SK-N-SH (cell line): ENCODE data around the gene MINDY3.

ENCODE experiments used
- EP300 ChIP-seq, 2 experiments: IDR thresholded peaks; 2 replicates each; pipeline versions ENCODE4 v1.4.0 to v1.6.1; 2012; ENCODE audit warnings: borderline replicate concordance in 1 of 2, low read depth in 1 of 2, low read length in 1 of 2
- FOXM1 ChIP-seq: IDR thresholded peaks from 2 replicates; pipeline ENCODE4 v1.4.0; 2012; ENCODE audit warnings: low read depth, mild to moderate bottlenecking
- POLR2AphosphoS5 ChIP-seq: IDR thresholded peaks from 2 replicates; pipeline ENCODE4 v1.6.1; 2012; ENCODE audit warnings: low read depth, low read length
- RAD21 ChIP-seq: IDR thresholded peaks from 2 replicates; pipeline ENCODE4 v1.6.1; 2012; ENCODE audit warnings: mild to moderate bottlenecking, low read length
- RXRA ChIP-seq: IDR thresholded peaks from 2 replicates; pipeline ENCODE4 v1.4.0; 2012; ENCODE audit warnings: low read depth, mild to moderate bottlenecking, borderline replicate concordance
- SIN3A ChIP-seq: IDR thresholded peaks from 2 replicates; pipeline ENCODE4 v1.6.1; 2012; ENCODE audit warnings: low read depth, mild to moderate bottlenecking, low read length, moderate library complexity, borderline replicate concordance
- YY1 ChIP-seq: IDR thresholded peaks from 2 replicates; pipeline ENCODE4 v1.4.0; 2012; ENCODE audit warnings: low read depth, mild to moderate bottlenecking
- TF ChIP-seq, protein P1 (sequence below): fragments of 200-600 bp; sonication (generic); IDR thresholded peaks from 2 replicates; pipeline ENCODE4 v1.6.1; 2017; ENCODE audit warnings: antibody characterized with exemption, mild to moderate bottlenecking, moderate library complexity
- TF ChIP-seq, protein P2 (sequence below): IDR thresholded peaks from 2 replicates; pipeline ENCODE4 v1.4.0; 2012; ENCODE audit warnings: low read depth
- TF ChIP-seq, protein P3 (sequence below): IDR thresholded peaks from 2 replicates; pipeline ENCODE4 v1.6.1; 2012; ENCODE audit warnings: mild to moderate bottlenecking, low read depth, low read length, moderate library complexity
- TF ChIP-seq, protein P4 (sequence below): IDR thresholded peaks from 2 replicates; pipeline ENCODE4 v1.4.0; 2012; ENCODE audit warnings: low read depth, borderline replicate concordance

DNA sequence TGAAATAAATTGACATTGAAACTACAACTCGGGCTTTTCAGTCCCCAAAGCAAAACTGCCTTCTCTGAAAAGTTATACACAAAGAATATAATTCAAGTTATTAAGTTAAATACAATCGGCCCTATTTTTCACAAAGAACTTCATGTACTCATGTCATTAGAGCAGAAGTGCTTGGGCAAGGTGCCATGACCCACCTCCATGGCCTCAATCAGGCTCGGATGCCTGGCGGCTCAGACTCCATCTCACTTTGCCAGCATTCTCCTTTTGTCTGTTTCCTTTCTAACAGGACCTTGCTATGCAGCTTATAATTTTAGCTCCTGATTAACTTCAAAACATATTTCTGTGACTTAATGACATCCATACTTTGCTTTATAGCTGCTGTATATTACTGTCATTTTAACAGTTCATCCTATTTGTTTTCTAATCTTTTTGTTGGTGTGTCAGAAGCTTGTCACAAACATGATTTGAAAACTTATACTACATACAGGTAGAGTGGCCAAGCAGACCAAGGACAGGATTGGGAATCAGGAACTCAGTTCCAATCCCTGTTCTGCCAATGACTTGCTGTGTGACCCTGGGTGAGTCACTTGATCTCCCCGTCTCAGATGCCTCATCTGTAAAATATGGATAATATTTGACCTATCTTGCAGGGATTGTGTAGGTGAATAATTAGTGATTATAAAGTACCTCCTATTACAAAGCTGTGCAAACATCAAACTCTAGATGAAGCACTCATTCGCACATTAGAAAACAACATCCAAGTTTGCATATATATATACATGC, 79.8 kb downstream of the MINDY3 start:
- TF ChIP-seq, protein P1, sequence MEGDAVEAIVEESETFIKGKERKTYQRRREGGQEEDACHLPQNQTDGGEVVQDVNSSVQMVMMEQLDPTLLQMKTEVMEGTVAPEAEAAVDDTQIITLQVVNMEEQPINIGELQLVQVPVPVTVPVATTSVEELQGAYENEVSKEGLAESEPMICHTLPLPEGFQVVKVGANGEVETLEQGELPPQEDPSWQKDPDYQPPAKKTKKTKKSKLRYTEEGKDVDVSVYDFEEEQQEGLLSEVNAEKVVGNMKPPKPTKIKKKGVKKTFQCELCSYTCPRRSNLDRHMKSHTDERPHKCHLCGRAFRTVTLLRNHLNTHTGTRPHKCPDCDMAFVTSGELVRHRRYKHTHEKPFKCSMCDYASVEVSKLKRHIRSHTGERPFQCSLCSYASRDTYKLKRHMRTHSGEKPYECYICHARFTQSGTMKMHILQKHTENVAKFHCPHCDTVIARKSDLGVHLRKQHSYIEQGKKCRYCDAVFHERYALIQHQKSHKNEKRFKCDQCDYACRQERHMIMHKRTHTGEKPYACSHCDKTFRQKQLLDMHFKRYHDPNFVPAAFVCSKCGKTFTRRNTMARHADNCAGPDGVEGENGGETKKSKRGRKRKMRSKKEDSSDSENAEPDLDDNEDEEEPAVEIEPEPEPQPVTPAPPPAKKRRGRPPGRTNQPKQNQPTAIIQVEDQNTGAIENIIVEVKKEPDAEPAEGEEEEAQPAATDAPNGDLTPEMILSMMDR = no peak
- TF ChIP-seq SIN3A (no peak), POLR2AphosphoS5 (no peak), FOXM1 (no peak), EP300 (IDR thresholded peaks at IDR 0.05; ENCODE audit: borderline replicate concordance in 1 of 2, low read depth in 1 of 2, low read length in 1 of 2) (no peak), RXRA (no peak), YY1 (no peak), RAD21 (no peak)
- TF ChIP-seq, protein P2, sequence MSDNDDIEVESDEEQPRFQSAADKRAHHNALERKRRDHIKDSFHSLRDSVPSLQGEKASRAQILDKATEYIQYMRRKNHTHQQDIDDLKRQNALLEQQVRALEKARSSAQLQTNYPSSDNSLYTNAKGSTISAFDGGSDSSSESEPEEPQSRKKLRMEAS = no peak
- TF ChIP-seq, protein P3, sequence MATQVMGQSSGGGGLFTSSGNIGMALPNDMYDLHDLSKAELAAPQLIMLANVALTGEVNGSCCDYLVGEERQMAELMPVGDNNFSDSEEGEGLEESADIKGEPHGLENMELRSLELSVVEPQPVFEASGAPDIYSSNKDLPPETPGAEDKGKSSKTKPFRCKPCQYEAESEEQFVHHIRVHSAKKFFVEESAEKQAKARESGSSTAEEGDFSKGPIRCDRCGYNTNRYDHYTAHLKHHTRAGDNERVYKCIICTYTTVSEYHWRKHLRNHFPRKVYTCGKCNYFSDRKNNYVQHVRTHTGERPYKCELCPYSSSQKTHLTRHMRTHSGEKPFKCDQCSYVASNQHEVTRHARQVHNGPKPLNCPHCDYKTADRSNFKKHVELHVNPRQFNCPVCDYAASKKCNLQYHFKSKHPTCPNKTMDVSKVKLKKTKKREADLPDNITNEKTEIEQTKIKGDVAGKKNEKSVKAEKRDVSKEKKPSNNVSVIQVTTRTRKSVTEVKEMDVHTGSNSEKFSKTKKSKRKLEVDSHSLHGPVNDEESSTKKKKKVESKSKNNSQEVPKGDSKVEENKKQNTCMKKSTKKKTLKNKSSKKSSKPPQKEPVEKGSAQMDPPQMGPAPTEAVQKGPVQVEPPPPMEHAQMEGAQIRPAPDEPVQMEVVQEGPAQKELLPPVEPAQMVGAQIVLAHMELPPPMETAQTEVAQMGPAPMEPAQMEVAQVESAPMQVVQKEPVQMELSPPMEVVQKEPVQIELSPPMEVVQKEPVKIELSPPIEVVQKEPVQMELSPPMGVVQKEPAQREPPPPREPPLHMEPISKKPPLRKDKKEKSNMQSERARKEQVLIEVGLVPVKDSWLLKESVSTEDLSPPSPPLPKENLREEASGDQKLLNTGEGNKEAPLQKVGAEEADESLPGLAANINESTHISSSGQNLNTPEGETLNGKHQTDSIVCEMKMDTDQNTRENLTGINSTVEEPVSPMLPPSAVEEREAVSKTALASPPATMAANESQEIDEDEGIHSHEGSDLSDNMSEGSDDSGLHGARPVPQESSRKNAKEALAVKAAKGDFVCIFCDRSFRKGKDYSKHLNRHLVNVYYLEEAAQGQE = no peak
- TF ChIP-seq, protein P4, sequence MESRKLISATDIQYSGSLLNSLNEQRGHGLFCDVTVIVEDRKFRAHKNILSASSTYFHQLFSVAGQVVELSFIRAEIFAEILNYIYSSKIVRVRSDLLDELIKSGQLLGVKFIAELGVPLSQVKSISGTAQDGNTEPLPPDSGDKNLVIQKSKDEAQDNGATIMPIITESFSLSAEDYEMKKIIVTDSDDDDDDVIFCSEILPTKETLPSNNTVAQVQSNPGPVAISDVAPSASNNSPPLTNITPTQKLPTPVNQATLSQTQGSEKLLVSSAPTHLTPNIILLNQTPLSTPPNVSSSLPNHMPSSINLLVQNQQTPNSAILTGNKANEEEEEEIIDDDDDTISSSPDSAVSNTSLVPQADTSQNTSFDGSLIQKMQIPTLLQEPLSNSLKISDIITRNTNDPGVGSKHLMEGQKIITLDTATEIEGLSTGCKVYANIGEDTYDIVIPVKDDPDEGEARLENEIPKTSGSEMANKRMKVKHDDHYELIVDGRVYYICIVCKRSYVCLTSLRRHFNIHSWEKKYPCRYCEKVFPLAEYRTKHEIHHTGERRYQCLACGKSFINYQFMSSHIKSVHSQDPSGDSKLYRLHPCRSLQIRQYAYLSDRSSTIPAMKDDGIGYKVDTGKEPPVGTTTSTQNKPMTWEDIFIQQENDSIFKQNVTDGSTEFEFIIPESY = no peak
